PC-3 (cell line): ENCODE results near the gene CELF2. TPM values are rescaled to one million over a fixed set of nuclear protein-coding genes. Genes with fewer than 3 reads are reported as not detected.

Source experiments
- ATAC-seq: fragments of 200-7000 bp; cut with Tn5 transposase; 2 replicates; pipeline ENCODE4 v1.9.1; 2020; ENCODE audit warnings: mild to moderate bottlenecking, moderate library complexity
- BruUV-seq: library from RNA; stranded (reverse); fragments of 400-500 nt; replicated peaks from 2 replicates; lab custom pipeline; 2021; lab: Mats Ljungman, UMichigan
- CTCF ChIA-PET: fragments of 300-600 bp; sonication (Branson Sonifier 250); formaldehyde crosslinking; loops from one replicate; lab custom pipeline; 2022; ENCODE audit warnings: antibody characterized with exemption; lab: Charles Lee
- POLR2A ChIA-PET: fragments of 300-600 bp; sonication (Branson Sonifier 250); formaldehyde crosslinking; loops from one replicate; lab custom pipeline; 2022; ENCODE audit warnings: antibody characterized with exemption; ENCODE audit not compliant: unreplicated experiment; lab: Charles Lee
- DNase-seq: peaks from one replicate; pipeline ENCODE4 v3.0.0-alpha.2; 2015
- H2AFZ ChIP-seq: fragments of 300-600 bp; sonication (generic); 2 replicates; pipeline ENCODE4 v1.6.0; 2016; ENCODE audit warnings: antibody characterized with exemption, low read length
- H3F3A ChIP-seq: fragments of 300-600 bp; sonication (generic); one replicate; pipeline ENCODE4 v1.6.0; 2017; ENCODE audit warnings: antibody characterized with exemption, low read length, control low read depth, mild to moderate bottlenecking; ENCODE audit not compliant: unreplicated experiment
- H3K27ac ChIP-seq: fragments of 300-600 bp; sonication (generic); 2 replicates; pipeline ENCODE4 v1.5.1; 2016; ENCODE audit warnings: mild to moderate bottlenecking, low read length
- H3K27me3 ChIP-seq: fragments of 300-600 bp; sonication (generic); 2 replicates; pipeline ENCODE4 v1.6.1; 2016; ENCODE audit warnings: low read length, mixed read lengths
- H3K36me3 ChIP-seq: fragments of 300-600 bp; sonication (generic); 2 replicates; pipeline ENCODE4 v1.6.1; 2016; ENCODE audit warnings: low read depth, mixed run types, low read length, mixed read lengths
- H3K4me1 ChIP-seq: fragments of 300-600 bp; sonication (generic); 2 replicates; pipeline ENCODE4 v1.5.1; 2016; ENCODE audit warnings: low read length; ENCODE audit not compliant: insufficient read depth
- H3K4me2 ChIP-seq: fragments of 300-600 bp; sonication (generic); 2 replicates; pipeline ENCODE4 v1.6.0; 2016; ENCODE audit warnings: low read length
- H3K4me3 ChIP-seq: fragments of 300-600 bp; sonication (generic); 2 replicates; pipeline ENCODE4 v1.5.1; 2016; ENCODE audit warnings: mild to moderate bottlenecking, low read length, mixed read lengths
- H3K79me2 ChIP-seq: fragments of 300-600 bp; sonication (generic); 2 replicates; pipeline ENCODE4 v1.6.1; 2017; ENCODE audit warnings: low read length, mixed read lengths
- H3K9ac ChIP-seq: fragments of 300-600 bp; sonication (generic); 2 replicates; pipeline ENCODE4 v1.6.0; 2016; ENCODE audit warnings: mild to moderate bottlenecking, low read length
- H3K9me2 ChIP-seq: fragments of 300-600 bp; sonication (generic); replicated peaks from 2 replicates; pipeline ENCODE4 v1.6.1; 2016; ENCODE audit warnings: mixed run types, low read length, mixed read lengths
- H3K9me3 ChIP-seq: fragments of 300-600 bp; sonication (generic); 2 replicates; pipeline ENCODE4 v1.6.1; 2016; ENCODE audit warnings: low read length, mixed read lengths
- H4K20me1 ChIP-seq: fragments of 300-600 bp; sonication (generic); 2 replicates; pipeline ENCODE4 v1.6.1; 2016; ENCODE audit warnings: low read length, mixed read lengths
- EZH2 ChIP-seq: fragments of 300-600 bp; sonication (generic); IDR thresholded peaks from one replicate; pipeline ENCODE4 v1.6.1; 2017; ENCODE audit warnings: antibody characterized with exemption, mild to moderate bottlenecking, low read length; ENCODE audit not compliant: unreplicated experiment
- EZH2phosphoT487 ChIP-seq: fragments of 300-600 bp; sonication (generic); IDR thresholded peaks from 2 replicates; pipeline ENCODE4 v1.6.1; 2018; ENCODE audit warnings: mild to moderate bottlenecking, antibody characterized with exemption, low read length, borderline replicate concordance
- intact Hi-C: fragments of 100-400 bp; cut with micrococcal nuclease; formaldehyde crosslinking; loops from 2 replicates; pipeline ENCODE4 v1.9.0; 2023
- total RNA-seq: library from RNA; depleted of rRNA; stranded (reverse); fragments of >200 nt; gene quantifications from 2 replicates; pipeline ENCODE4 v1.2.3, GENCODE V29; 2014
- TF ChIP-seq, protein P1 (sequence below): fragments of 300-600 bp; sonication (generic); conservative IDR thresholded peaks from 2 replicates; pipeline ENCODE4 v1.5.1; 2017; ENCODE audit warnings: antibody characterized with exemption, low read depth, mild to moderate bottlenecking, low read length

CELF2 gene
- total RNA-seq, 1 experiment from 2014 or later = not detected

DNA sequence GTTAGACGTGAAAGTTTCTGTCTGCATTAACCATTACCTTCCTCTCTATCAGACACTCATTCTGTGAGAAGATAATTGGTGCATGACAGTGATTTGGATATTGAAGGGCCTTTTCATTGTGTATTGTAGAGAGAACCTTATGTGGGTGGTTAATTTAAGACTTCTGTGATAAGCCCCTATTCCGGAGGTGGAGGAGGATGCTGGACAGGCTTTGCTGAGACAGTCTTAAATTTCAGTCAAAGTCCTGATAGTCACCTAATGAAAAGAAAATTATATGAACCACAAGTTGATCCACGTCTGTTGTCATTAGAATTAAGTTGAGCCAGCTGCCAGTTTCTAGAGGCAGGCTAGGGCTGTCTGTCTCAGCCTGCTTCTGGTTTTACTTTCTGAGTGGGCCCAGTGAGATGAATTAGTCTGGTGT lies 62.9 kb downstream of the CELF2 start:
- Histone ChIP-seq H3K9me3 (no peaks in the 10 kb centered on the region), H3K9ac (no peak overlapping the region), H3K36me3 (no peaks in the 10 kb centered on the region), H4K20me1 (no peaks in the 10 kb centered on the region), H3K27ac (no peak overlapping the region), H3K79me2 (no peaks in the 10 kb centered on the region), H3K4me1 (no peaks in the 10 kb centered on the region), H2AFZ (no peak overlapping the region), H3K4me3 (no peak overlapping the region), H3K4me2 (no peak overlapping the region), H3K27me3 (no peaks in the 10 kb centered on the region), H3F3A (no peaks in the 10 kb centered on the region), H3K9me2 (no peaks in the 10 kb centered on the region)
- ChIA-PET POLR2A (no interaction called here), CTCF (no interaction called here)
- intact Hi-C loops = no loop called here
- ATAC-seq = no peak
- no peak for DNase-seq
- BruUV-seq = no TSS peak
- TF ChIP-seq EZH2phosphoT487 = no peak
- TF ChIP-seq EZH2 = no peak
- TF ChIP-seq, protein P1, sequence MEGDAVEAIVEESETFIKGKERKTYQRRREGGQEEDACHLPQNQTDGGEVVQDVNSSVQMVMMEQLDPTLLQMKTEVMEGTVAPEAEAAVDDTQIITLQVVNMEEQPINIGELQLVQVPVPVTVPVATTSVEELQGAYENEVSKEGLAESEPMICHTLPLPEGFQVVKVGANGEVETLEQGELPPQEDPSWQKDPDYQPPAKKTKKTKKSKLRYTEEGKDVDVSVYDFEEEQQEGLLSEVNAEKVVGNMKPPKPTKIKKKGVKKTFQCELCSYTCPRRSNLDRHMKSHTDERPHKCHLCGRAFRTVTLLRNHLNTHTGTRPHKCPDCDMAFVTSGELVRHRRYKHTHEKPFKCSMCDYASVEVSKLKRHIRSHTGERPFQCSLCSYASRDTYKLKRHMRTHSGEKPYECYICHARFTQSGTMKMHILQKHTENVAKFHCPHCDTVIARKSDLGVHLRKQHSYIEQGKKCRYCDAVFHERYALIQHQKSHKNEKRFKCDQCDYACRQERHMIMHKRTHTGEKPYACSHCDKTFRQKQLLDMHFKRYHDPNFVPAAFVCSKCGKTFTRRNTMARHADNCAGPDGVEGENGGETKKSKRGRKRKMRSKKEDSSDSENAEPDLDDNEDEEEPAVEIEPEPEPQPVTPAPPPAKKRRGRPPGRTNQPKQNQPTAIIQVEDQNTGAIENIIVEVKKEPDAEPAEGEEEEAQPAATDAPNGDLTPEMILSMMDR = no peak

DNA sequence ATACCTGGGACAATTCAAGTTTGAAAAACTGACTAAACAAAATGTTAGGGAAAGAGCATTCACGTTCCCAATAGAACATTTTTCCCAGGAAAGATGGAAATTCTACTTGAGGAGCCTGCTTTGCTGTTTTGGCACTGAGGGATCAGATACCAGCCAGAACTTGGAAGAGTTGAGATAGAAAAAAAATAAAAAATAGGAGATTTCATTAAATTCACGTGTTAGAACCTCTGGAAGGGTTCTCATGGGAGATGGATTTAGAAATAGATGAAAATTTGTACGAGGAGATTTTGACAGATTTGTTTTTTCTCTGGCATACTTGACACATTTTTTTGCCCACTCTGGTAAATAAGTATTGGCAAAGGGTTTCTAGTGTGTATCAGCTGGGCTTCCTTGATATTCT lies 63.7 kb downstream of the CELF2 start:
- no peaks in the 10 kb centered on the region for H3K79me2 ChIP-seq
- ATAC-seq = no peak
- no peaks in the 10 kb centered on the region for H3F3A ChIP-seq
- H3K4me1 ChIP-seq = no peaks in the 10 kb centered on the region
- no peak overlapping the region for H2AFZ ChIP-seq
- H4K20me1 ChIP-seq = no peaks in the 10 kb centered on the region
- no peaks in the 10 kb centered on the region for H3K27me3 ChIP-seq
- H3K9ac ChIP-seq = no peak overlapping the region
- no peak overlapping the region for H3K27ac ChIP-seq
- no peak for TF ChIP-seq EZH2
- TF ChIP-seq, protein P1 = no peak
- no peak for TF ChIP-seq EZH2phosphoT487
- BruUV-seq = no TSS peak
- H3K9me2 ChIP-seq = no peaks in the 10 kb centered on the region
- no peak for DNase-seq
- no peaks in the 10 kb centered on the region for H3K36me3 ChIP-seq
- no peaks in the 10 kb centered on the region for H3K9me3 ChIP-seq
- ChIA-PET POLR2A (no interaction called here), CTCF (no interaction called here)
- H3K4me3 ChIP-seq = no peak overlapping the region
- no peak overlapping the region for H3K4me2 ChIP-seq
- intact Hi-C loops = no loop called here

DNA sequence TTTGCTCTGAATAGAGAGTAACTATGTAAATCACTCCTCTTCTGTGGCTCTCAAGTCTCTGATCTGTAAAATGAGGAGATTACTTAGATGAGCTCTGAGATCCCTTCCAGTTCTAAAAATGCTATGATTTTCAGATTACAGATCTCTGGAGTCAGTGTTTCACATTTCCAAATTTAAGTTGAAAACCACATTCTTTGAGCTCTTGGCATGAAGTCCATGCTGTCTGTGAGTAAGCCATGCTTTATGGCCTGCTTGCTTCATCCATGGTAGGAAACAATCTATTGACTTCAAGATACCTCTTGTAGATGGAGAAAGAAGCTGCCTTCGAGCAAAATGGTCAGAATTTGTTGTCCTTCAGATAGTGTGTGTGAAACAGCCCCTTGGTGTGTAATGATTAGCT lies 64.9 kb downstream of the CELF2 start:
- no peak for ATAC-seq
- no peaks in the 10 kb centered on the region for H3K36me3 ChIP-seq

More for the DNA sequence above, 64.9 kb downstream of the CELF2 start:
- POLR2A ChIA-PET = no interaction called here
- no peaks in the 10 kb centered on the region for H3K9me3 ChIP-seq
- no peaks in the 10 kb centered on the region for H3K9me2 ChIP-seq
- H3K27me3 ChIP-seq = no peaks in the 10 kb centered on the region
- CTCF ChIA-PET = no interaction called here
- H4K20me1 ChIP-seq = no peaks in the 10 kb centered on the region
- TF ChIP-seq, protein P1 = no peak
- TF ChIP-seq EZH2phosphoT487 = no peak
- no peak for TF ChIP-seq EZH2
- DNase-seq = no peak
- H3K79me2 ChIP-seq = no peaks in the 10 kb centered on the region
- no peaks in the 10 kb centered on the region for H3F3A ChIP-seq
- no peak overlapping the region for H3K4me3 ChIP-seq
- H3K4me1 ChIP-seq = no peaks in the 10 kb centered on the region
- intact Hi-C loops = no loop called here
- no peak overlapping the region for H2AFZ ChIP-seq
- BruUV-seq = no TSS peak
- H3K4me2 ChIP-seq = no peak overlapping the region
- no peak overlapping the region for H3K27ac ChIP-seq
- no peak overlapping the region for H3K9ac ChIP-seq
